HG03045 (cell line): ENCODE results near the gene PARP9.

Experiments used
- ATAC-seq: cut with Tn5 transposase; IDR thresholded peaks from one replicate; pipeline ENCODE4 v1.9.1; 2021; ENCODE audit warnings: mild to moderate bottlenecking, moderate library complexity; ENCODE audit not compliant: unreplicated experiment

Gene PARP9

DNA sequence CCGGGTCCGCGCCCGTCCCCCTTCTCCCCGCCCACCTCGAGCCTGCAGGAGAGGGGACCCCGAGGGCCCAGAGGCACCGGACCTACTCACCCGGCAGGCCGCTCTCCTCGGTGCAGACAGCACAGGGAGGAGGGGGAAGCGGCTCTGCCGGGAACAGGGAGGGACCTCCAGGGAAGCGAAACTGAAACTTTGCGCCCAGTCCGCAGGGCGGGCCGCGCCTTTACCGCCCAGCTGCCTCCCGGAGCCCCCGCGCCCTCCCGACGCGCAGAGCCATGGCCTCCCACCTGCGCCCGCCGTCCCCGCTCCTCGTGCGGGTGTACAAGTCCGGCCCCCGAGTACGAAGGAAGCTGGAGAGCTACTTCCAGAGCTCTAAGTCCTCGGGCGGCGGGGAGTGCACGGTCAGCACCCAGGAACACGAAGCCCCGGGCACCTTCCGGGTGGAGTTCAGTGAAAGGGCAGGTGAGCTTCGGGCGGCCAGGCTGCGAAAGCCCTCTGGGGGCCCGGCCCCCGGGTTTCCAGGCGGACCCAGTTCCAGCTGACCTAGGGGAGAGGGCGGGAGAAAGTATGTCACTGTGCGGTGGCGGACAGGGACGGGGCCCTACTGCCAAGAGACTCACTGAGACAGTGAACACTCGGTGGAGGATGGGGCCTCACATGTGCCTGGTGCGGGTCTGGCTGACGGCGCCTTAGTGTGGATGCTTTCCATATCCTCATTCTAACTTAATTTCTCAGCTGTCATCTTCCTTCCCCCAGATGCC lies at the start of gene PARP9, which contains the start of gene DTX3L:
Gene PARP9 (minus strand): TSS at position 146 of the 758 bp plus-strand sequence. CDS start 4,680 bp downstream, outside the sequence.
Gene DTX3L (plus strand): TSS at position 184 of the 758 bp plus-strand sequence. CDS start 89 bp downstream, at position 273.
- peak; percentile 79 for ATAC-seq

DNA sequence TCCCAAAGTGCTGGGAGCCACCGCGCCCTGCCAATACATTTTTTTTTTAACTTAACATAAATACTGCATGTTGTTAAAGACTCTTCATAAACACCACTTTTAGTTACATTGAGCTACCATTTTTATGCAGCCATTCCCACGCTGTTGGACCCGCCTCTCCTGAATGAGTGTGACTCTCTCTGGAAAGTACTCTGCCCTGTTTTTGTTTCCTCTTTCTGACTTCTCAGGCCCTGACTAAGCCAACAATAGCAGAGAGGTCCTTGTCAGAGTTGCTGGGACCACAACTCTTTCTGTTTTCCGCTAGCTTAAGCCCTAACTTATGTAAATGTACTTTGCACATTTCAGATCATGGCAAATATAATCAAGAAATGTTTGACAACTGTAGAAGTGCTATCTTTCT lies 48.6 kb upstream of the PARP9 start:
- ATAC-seq, result no peak

DNA sequence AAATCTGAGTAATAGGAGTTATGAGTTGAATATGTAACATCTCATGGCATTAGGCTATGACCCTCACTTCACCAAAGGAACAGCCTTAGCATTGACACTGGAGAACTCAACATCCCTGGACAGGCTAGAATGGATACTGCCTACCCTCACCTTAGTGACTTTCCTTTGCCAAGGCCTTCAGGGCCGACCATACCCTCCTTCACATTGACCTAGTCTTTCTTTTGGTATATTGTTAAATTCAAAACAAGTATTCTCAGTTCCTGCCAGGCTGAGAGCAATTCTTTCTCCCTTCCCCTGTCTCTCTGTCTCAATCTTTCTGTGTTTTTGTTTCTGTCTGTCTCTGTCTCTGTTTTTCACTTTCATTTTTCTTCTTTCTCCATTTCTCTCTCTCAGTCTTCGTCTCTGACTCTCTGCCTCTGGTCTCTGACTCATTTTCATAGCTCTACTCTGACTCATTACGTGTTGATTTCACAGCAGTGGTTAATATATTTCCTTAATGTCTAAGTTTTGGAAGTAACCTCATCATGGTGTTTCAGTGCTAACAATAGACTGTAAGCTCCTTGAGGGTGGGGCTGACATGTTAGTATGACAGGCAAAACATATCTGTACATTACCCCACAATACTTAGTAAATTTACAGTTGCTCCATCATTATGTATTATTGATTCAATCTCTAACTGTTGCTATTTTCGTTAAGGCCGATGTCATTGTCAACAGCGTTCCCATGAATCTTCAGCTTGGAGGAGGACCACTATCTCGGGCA lies 45.9 kb upstream of the PARP9 start:
- ATAC-seq, result peak; percentile 94

DNA sequence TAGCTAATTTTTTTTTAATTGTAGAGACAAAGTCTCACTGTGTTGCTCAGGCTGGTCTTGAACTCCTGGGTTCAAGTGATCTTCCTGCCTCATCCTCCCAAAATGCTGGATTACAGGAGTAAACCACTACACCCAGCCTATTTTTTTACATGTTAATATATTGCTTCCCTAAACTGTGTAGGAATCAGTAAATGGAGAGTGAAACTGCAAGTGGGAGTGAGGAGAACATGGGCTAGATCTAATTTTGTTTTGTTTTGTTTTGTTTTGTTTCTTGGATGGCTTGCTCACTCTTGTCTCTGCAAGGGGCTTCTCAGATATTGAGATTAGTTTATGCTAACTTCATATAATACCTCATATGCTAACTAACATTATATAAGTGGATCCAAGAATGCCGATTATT lies 44.8 kb upstream of the PARP9 start:
- ATAC-seq, result no peak

DNA sequence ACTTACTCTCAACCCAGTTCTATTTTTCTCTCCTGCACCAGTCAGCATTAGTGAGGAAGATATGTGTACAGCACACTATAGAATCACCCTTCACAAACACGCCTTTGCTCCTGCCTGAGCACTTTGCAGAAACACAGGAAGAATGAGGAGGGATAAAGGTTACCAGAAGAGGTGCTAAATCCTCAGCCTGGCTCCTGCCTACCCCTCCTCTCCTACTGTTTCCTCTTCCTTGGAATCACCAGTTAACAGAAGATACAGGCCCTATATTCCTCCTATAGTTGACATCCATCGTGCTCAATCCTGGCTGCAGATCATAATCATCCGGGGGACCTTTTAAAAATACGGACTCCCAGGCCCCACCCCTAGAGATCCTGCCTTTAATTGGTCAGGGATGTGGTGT lies 42.2 kb upstream of the PARP9 start:
- no peak for ATAC-seq

DNA sequence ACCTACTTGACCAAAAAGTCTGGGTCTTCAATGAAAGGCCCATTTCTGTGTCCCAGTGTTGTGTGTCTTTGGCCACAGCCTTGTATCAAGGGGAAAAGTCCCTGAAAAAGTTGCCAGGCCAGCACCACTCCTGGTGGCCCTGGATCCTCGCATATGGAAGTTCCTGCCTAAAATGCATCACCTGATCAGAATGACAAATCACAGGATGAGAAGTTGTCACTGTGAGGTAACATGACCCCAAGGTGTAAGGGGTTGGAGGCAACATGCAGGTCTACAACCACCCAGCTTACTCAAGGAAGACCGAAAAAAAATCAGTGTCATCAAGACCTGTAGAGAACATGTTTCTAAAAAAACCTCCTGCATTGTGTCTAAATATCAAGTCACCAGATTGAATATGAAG lies 39.0 kb upstream of the PARP9 start:
- no peak for ATAC-seq

DNA sequence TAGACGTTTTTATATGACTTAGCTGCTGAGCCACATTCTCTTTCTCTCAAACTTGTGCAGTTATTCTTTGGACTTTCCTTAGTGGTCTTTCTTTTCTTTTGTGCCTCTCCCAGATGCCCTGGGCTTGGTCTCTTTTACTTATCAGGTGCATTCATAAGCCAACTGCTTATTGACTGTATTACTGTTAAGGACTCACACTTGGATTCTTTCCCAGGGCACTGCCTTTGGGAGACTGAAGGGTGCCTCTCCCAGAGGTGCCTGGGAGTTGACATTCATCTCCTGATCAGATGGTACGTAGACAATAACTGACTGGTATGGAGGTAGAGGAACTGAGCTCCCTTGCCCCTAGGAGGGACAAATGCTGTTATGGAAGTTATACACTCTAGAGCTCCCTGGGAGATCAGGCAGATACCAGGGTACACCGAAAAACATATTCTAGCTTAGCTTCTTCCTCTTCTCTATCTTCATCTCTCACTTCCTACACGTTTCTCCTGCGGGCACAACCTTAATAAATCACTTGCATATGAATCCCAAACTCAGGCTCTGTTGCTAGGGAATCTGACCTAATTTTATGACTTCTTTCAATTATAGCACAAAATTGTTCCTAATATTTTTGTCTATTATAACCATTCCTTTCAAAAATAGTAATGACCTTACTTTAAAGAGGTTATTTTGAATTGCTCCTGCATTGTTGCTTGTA lies 38.1 kb upstream of the PARP9 start:
- ATAC-seq, result no peak

DNA sequence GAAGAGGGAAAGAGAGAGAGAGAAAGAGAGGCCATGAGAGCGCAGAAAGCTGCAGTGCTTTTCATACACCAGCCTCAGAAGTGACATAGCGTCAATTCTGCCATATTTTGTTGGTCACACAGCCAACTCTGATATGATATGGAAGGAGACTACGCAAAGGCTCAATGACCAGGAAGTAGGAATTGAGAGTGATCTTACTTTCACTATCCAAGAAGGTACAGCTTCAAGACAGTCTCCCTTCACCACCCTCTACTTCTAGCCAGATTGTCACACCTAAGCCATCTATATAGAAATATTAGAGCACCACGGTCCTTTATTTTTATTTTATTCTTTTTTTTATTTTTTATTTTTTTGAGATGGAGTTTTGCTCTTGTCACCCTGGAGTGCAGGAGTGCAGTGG lies 34.5 kb upstream of the PARP9 start:
- ATAC-seq, result no peak

DNA sequence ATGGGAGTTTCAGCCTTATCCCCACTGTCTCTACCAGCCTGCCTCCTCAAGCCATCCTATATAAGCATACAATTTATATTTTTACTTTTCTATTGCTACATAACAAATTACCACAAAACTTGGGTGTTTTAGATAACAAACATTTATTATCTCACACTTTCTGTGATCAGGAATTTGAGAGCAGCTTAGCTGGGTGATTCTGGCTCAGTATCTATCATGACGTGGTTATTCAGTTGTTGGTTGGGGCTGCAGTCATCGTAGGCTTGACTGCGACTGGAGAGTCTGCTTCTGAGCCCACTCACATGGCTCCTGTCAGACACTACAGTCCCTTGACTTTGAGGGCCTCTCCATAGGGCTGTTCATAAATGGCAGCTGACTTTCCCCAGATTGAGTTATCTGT lies 34.1 kb upstream of the PARP9 start:
- no peak for ATAC-seq

DNA sequence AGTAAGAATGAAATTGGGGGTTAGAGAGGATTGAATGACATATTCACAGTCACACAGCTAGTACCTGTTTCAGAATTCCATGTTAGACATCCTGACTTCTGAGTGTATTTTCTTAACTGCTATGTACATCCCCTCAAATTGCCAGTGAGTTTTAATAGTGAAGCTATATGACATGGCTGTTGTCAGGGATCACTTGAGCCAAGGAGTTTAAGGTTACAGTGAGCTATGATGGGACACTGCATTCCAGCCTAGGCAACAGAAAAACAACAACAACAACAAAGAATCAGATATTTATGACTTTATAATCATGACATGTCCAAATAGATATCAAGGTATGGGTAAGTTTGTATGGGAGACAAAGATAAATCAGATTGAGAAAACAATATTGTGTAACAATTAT lies 29.9 kb upstream of the PARP9 start:
- no peak for ATAC-seq

DNA sequence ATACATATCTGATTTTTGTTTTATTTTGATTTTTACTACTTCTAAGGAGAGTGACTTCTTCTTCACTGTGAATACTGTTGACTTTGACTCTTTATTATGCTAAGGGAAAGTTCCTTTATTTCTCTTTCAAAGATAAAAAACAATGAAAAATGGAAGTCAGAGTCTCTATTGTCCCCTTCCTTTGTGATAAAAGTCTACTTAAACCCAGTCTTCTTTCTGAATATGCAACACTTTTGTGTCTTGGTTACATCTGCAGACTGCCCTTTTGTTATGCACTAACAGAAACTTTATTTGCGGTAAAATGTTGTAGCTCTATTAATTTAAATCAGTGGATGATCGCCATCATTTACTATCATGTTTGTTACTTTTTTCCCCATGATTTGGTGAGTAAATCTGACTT lies 26.5 kb upstream of the PARP9 start:
- no peak for ATAC-seq

DNA sequence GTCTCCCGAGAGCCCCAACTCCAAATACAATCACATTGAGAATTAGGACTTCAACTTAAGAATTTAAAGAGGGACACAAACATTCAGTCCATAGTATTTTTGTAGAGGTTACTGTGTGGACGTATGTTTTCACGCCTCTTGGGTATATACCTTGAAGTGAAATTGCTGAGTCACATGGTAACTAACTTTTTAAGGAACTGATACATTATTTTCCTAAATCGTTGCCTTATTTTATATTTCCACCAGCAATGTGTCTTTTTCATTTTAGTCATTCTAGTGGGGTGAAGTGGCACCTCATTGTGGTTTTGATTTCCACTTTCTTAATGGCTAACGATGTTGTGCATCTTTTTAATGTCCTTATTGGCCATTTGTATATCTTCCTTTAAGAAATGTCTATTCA lies 25.2 kb upstream of the PARP9 start:
- peak; percentile 56 for ATAC-seq

DNA sequence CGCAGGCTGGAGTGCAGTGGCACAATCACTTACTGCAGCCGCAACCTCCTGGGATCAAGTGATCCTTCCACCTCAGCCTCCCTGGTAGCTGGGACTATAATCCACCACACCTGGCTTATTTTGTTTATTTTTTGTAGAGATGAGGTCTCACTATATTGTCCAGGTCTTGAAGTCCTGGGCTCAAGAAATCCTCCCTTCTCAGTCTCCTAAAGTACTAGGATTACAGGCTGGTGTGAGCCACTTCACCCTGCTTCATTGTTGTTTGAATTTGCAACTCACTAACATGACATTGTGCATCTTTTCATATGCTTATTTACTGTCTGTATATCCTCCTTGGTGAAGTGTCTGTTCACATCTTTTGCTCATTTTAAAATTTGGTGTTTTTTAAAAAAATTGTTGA lies 23.5 kb upstream of the PARP9 start:
- no peak for ATAC-seq

DNA sequence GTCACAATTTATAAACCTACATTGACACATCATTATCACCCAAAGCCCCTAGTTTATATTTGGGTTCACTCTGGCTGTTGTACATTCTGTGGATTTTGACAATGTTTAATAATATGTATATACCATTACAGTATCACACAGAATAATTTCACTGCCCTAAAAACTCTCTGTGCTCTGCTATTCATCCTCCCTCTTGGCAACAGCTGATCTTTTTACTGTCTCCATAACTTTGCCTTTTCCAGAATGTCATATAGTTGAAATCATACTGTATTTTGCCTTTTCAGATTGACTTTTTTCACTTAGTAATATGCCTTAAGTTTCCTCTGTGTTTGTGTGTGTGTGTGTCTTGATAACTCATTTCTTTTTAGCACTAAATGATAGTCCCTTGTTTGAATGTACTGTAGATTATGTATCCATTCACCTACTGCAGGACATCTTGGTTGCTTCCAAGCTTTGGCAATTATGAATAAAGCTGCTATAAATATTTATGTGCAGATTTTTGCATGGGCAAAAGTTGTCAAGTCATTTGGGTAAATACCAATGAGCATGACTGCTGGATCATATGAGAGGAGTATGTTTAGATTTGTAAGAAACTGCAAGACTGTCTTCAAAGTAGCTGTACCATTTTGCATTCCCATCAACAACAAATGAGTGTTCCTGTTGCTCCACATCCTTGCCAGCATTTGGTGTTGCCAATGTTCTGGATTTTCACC lies 22.8 kb upstream of the PARP9 start:
- ATAC-seq, result no peak

DNA sequence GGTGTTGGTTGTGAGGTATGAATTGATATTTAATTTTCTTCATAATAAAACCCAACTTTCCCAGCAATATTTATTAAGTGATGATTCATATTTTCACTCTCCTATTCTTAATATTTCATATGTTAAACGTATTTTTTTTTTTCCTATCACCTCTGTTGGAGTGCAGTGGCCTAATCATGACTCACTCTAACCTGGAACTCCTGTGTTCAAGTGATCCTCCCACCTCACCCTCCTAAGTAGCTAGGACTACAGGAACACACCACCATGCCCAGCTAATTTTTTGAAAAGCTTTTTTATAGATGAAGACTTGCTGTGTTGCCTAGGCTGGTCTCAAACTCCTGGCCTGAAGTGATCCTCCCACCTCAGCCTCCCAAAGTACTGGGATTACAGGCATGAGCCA lies 22.0 kb upstream of the PARP9 start:
- ATAC-seq, result no peak

DNA sequence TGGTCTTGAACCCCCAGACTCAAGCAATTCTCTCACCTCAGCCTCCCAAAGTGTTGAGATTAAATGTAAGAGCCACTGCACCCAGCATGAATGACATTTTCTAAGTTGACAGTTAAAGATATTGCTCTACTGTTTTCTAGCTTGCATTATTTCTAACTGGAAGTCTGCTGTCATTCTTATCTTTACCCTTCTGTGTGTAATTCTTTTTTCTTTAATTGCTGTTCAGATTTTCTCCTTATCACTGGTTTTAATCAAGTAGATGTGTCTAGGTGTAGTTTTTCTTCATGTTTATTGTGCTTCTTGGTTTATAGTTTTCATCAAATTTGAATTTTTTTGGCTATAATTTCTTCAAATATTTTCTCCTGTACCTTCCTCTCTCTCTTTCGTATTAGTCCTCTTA lies 18.3 kb upstream of the PARP9 start:
- ATAC-seq, result no peak

DNA sequence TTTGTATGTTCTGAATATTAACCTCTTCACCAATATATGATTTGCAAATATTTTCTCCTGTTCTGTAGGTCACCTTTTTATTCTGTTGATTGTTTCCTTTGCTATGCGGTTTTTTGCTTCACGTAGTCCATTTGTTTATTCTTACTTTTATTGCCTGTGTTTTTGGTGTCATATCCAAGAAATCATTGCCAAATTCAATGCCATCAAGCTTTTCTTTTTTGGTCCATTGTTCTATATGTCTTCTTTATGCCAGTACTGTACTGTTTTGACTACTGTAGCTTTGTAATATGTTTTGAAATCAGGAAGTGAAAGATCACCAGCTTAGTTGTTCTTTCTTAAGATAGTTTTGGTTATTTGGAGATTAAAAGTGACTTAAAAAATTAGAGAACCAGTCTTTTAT lies 17.5 kb upstream of the PARP9 start:
- ATAC-seq, result no peak

DNA sequence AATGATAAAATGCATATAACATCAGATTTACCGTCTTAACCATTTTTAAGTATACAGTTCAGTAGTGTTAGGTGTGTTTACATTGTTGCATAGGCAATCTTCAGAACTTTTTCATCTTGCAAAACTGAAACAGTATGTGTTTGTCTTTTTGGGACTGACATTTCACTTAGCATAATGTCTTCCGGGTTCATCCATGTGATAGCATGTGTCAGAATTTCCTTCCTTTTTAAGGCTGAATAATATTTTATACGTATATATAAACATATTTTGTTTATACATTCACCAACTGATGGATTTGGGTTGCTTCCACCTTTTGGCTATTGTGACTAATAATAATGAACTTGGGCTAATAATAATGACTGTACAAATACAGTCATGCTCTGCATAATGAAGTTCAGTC lies 16.4 kb upstream of the PARP9 start:
- no peak for ATAC-seq

DNA sequence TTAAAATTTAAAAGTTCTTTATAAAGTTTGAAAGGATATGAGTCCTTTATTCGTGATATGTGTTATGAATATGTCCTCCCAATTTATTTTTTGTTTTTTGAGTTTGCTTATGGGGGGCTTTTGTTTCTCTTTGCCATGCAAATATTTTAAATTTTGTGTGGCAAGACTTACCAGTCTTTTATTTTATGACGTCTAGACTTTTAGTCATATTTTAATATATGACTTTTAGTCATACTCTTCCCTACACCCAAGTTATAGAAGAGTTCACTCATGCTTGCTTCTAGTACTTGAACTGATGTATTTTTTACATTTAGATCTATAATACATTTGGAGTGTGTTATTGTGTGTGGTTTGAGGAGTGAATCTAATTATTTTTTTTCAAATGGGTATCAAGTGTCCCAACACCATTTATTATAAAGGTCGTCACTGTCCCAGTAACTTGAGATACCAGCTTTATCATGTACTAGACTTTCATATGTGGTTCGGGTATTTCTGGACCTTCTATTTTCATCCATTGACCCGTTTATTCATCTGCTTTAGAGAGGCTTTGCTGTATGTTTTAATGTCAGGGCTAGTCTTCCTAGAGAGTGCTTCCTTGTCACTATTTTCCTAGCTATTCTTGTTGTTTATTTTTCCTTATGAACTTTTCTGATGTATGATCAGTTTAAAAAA lies 14.1 kb upstream of the PARP9 start:
- no peak for ATAC-seq

DNA sequence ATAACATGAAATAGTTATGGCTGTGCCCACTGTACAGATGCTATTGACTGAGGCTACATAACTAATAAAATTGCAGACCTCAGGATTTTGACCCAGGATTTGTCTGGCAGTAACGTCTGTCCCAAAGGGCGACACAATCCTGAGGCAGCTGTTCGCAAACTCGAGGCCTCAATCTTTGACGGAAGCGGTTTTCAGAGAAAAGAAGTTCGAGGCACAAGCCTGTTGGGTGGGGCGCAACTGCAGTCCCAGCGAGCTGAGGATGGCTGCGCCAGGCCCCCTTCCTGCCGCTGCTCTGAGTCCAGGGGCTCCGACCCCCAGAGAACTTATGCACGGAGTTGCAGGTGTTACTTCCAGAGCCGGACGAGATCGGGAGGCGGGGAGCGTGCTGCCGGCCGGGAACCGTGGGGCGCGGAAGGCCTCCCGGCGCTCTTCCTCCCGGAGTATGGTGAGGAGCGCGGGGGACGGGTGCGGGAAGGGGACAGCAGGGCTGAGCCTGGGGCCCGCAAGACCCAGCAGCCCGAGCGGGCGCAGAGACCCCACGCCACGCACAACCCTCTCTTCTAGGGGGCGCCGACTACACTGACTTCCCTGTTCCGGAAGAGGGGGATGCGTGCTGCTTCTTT lies 13.4 kb upstream of the PARP9 start, which contains the start of gene PARP15:
Gene PARP15 (plus strand): TSS at position 242 of the 623 bp plus-strand sequence. CDS start 18 bp downstream, at position 260.
- ATAC-seq, result no peak
